DMS53 treated with DMSO at 0.1 percent for 48 hours (cell line): ENCODE results near the gene OPA3.
"Not testable (repeated sequence)": the region's sequence is repeated elsewhere in the genome, so short reads cannot be mapped to it uniquely, and the experiment has no call there.

Experiments
- DNase-seq: peaks from one replicate; lab custom pipeline; 2025; ENCODE audit not compliant: unreplicated experiment; lab: John Stamatoyannopoulos, UW

OPA3 gene

GRCh38 chr19:45523642-45524256 lies 60.9 kb downstream of the OPA3 start:
- peak; percentile 84 for DNase-seq

GRCh38 chr19:45522010-45522941 lies 62.3 kb downstream of the OPA3 start:
- no peak for DNase-seq

- DNase-seq: no peak
Observed at GRCh38 chr19:45518469-45518826, 66.2 kb downstream of the OPA3 start.

- no peak for DNase-seq
Observed at GRCh38 chr19:45517641-45518468, 66.7 kb downstream of the OPA3 start.

GRCh38 chr19:45517238-45517637 lies 67.4 kb downstream of the OPA3 start:
- no peak for DNase-seq

GRCh38 chr19:45515807-45516401 lies 68.7 kb downstream of the OPA3 start:
- DNase-seq: no peak

- DNase-seq: no peak
Observed at GRCh38 chr19:45515081-45515624, 69.4 kb downstream of the OPA3 start.

- no peak for DNase-seq
Observed at GRCh38 chr19:45514376-45515051, 70.1 kb downstream of the OPA3 start.

GRCh38 chr19:45512881-45513483 lies 71.6 kb downstream of the OPA3 start:
- no peak for DNase-seq

GRCh38 chr19:45511074-45511473 lies 73.5 kb downstream of the OPA3 start:
- no peak for DNase-seq

GRCh38 chr19:45510352-45510751 lies 74.2 kb downstream of the OPA3 start:
- not testable (repeated sequence) for DNase-seq

GRCh38 chr19:45509692-45510015 lies 74.9 kb downstream of the OPA3 start:
- no peak for DNase-seq

- peak; percentile 41 for DNase-seq
Observed at GRCh38 chr19:45508861-45509691, 75.5 kb downstream of the OPA3 start.

GRCh38 chr19:45508417-45508860 lies 76.2 kb downstream of the OPA3 start:
- DNase-seq: peak; percentile 18

GRCh38 chr19:45507872-45508416 lies 76.7 kb downstream of the OPA3 start:
- no peak for DNase-seq

- peak; percentile 57 for DNase-seq
Observed at GRCh38 chr19:45506989-45507871, 77.4 kb downstream of the OPA3 start, which contains the start of gene VASP. Gene VASP, plus strand, starts transcription at chr19:45507479. Its CDS starts 293 bp downstream, at chr19:45507772.

- peak; percentile 63 for DNase-seq
Observed at GRCh38 chr19:45506246-45506988, 78.2 kb downstream of the OPA3 start.
